Measurements from ENCODE around the gene VAPB. TPM values are rescaled to one million over a fixed set of nuclear protein-coding genes. Genes with fewer than 3 reads are reported as not detected.

The VAPB gene
- total and polyA plus RNA-seq, 2 donors from 2014 or later = 49.3 to 60.4 TPM

- no peak for TF ChIP-seq CTCF (IDR thresholded peaks at IDR 0.05; ENCODE audit: borderline replicate concordance, extremely low read depth, insufficient read depth)
- Histone ChIP-seq H3K36me3 (ENCODE audit: control insufficient read depth in 2 of 3, insufficient read depth in 3 of 3, low read length in 3 of 3) (peaks cover 0 to 4% (median 0%) of the 10 kb centered on the region in 3 donors), H3K9me3 (ENCODE audit: control insufficient read depth in 2 of 3, insufficient read depth in 1 of 3, low read length in 3 of 3) (no peaks in the 10 kb centered on the region), H3K4me3 (ENCODE audit: low read length in 3 of 3) (no peak overlapping the region), H3K27me3 (ENCODE audit: control insufficient read depth, insufficient read depth, low read length) (no peaks in the 10 kb centered on the region), H3K4me1 (ENCODE audit: control insufficient read depth in 2 of 3, insufficient read depth in 2 of 3, low read depth in 1 of 3, low read length in 3 of 3) (peaks cover 0 to 23% (median 16%) of the 10 kb centered on the region in 3 donors), H3K9ac (ENCODE audit: low read length in 3 of 3) (no peak overlapping the region), H3K27ac (ENCODE audit: low read depth in 2 of 2, low read length in 2 of 2) (no peak overlapping the region)
- no peak for FAIRE-seq
- no peak for DNase-seq
- intact Hi-C loops (cut with DNase I) = no loop called here
Measured at GRCh38 chr20:58431134-58431533, 42.1 kb downstream of the VAPB start.

- no peak for DNase-seq
- no peak for TF ChIP-seq CTCF (IDR thresholded peaks at IDR 0.05; ENCODE audit: borderline replicate concordance, extremely low read depth, insufficient read depth)
- H3K4me3 ChIP-seq (ENCODE audit: low read length in 3 of 3) = no peak overlapping the region
- H3K27ac ChIP-seq (ENCODE audit: low read depth in 2 of 2, low read length in 2 of 2) = peak overlapping the region in 1 of 2 donors; percentile 26
- peaks cover 0 to 24% (median 16%) of the 10 kb centered on the region in 3 donors for H3K4me1 ChIP-seq (ENCODE audit: control insufficient read depth in 2 of 3, insufficient read depth in 2 of 3, low read depth in 1 of 3, low read length in 3 of 3)
- H3K36me3 ChIP-seq (ENCODE audit: control insufficient read depth in 2 of 3, insufficient read depth in 3 of 3, low read length in 3 of 3) = peaks cover 0 to 4% (median 0%) of the 10 kb centered on the region in 3 donors
- no peaks in the 10 kb centered on the region for H3K9me3 ChIP-seq (ENCODE audit: control insufficient read depth in 2 of 3, insufficient read depth in 1 of 3, low read length in 3 of 3)
- intact Hi-C loops (cut with DNase I) = no loop called here
- no peak overlapping the region for H3K9ac ChIP-seq (ENCODE audit: low read length in 3 of 3)
- no peak for FAIRE-seq
- H3K27me3 ChIP-seq (ENCODE audit: control insufficient read depth, insufficient read depth, low read length) = no peaks in the 10 kb centered on the region
Measured at GRCh38 chr20:58432186-58432954, 43.3 kb downstream of the VAPB start.

GRCh38 chr20:58433029-58433647 is 44.1 kb downstream of the VAPB start:
- FAIRE-seq = no peak
- TF ChIP-seq CTCF (IDR thresholded peaks at IDR 0.05; ENCODE audit: borderline replicate concordance, extremely low read depth, insufficient read depth) = no peak
- Histone ChIP-seq H3K27me3 (ENCODE audit: control insufficient read depth, insufficient read depth, low read length) (no peaks in the 10 kb centered on the region), H3K4me1 (ENCODE audit: control insufficient read depth in 2 of 3, insufficient read depth in 2 of 3, low read depth in 1 of 3, low read length in 3 of 3) (peaks cover 0 to 31% (median 20%) of the 10 kb centered on the region in 3 donors), H3K9me3 (ENCODE audit: control insufficient read depth in 2 of 3, insufficient read depth in 1 of 3, low read length in 3 of 3) (no peaks in the 10 kb centered on the region), H3K36me3 (ENCODE audit: control insufficient read depth in 2 of 3, insufficient read depth in 3 of 3, low read length in 3 of 3) (peaks cover 0 to 4% (median 0%) of the 10 kb centered on the region in 3 donors), H3K27ac (ENCODE audit: low read depth in 2 of 2, low read length in 2 of 2) (no peak overlapping the region), H3K9ac (ENCODE audit: low read length in 3 of 3) (no peak overlapping the region), H3K4me3 (ENCODE audit: low read length in 3 of 3) (no peak overlapping the region)
- intact Hi-C loops (cut with DNase I) = no loop called here
- no peak for DNase-seq
